Panc1 (cell line): ENCODE data around the gene DUS1L. TPM values are rescaled to one million over a fixed set of nuclear protein-coding genes. Genes with fewer than 3 reads are reported as not detected.

Experiments used
- ATAC-seq: fragments of 200-7000 bp; cut with Tn5 transposase; 2 replicates; pipeline ENCODE4 v1.9.1; 2020; ENCODE audit warnings: mild to moderate bottlenecking, moderate library complexity
- BruUV-seq: library from RNA; stranded (reverse); fragments of 400-500 nt; replicated peaks from 2 replicates; lab custom pipeline; 2021; lab: Mats Ljungman, UMichigan
- CTCF ChIA-PET: fragments of 300-600 bp; sonication (Branson Sonifier 250); formaldehyde crosslinking; loops from one replicate; lab custom pipeline; 2022; ENCODE audit warnings: antibody characterized with exemption; lab: Charles Lee
- POLR2A ChIA-PET: fragments of 300-600 bp; sonication (Branson Sonifier 250); formaldehyde crosslinking; loops from one replicate; lab custom pipeline; 2022; ENCODE audit warnings: antibody characterized with exemption; lab: Charles Lee
- DNase-seq: peaks from one replicate; pipeline ENCODE4 v3.0.0-alpha.2; 2010; ENCODE audit warnings: low read depth, low spot score
- H3K27ac ChIP-seq: 2 replicates; pipeline ENCODE4 v1.5.1; 2011; ENCODE audit warnings: mild to moderate bottlenecking, low read length, inconsistent platforms
- H3K27me3 ChIP-seq: fragments of 200-500 bp; sonication (Bioruptor generic); 2 replicates; pipeline ENCODE4 v1.6.0; 2014; ENCODE audit warnings: low read length, inconsistent platforms; ENCODE audit not compliant: control insufficient read depth, insufficient read depth
- H3K36me3 ChIP-seq: fragments of 200-500 bp; sonication (Bioruptor generic); 2 replicates; pipeline ENCODE4 v1.5.1; 2014; ENCODE audit warnings: inconsistent platforms, mild to moderate bottlenecking, low read length, moderate library complexity; ENCODE audit not compliant: control insufficient read depth, insufficient read depth
- H3K4me1 ChIP-seq: 2 replicates; pipeline ENCODE4 v1.5.1; 2011; ENCODE audit warnings: inconsistent platforms, mild to moderate bottlenecking, low read length, moderate library complexity; ENCODE audit not compliant: control insufficient read depth, insufficient read depth
- H3K4me3 ChIP-seq, 2 experiments: 2 replicates each; pipeline ENCODE4 v1.5.1; 2011 to 2012; ENCODE audit warnings: low read depth in 2 of 2, low read length in 2 of 2, mild to moderate bottlenecking in 2 of 2, inconsistent platforms in 1 of 2, moderate library complexity in 1 of 2
- H3K9me3 ChIP-seq: fragments of 200-500 bp; sonication (Bioruptor generic); 2 replicates; pipeline ENCODE4 v1.5.1; 2014; ENCODE audit warnings: low read depth, mild to moderate bottlenecking, inconsistent platforms, low read length, moderate library complexity; ENCODE audit not compliant: control insufficient read depth, insufficient read depth
- POLR2AphosphoS5 ChIP-seq: IDR thresholded peaks from 2 replicates; pipeline ENCODE4 v1.6.1; 2012; ENCODE audit warnings: mild to moderate bottlenecking, low read depth, low read length, moderate library complexity
- SIN3A ChIP-seq: IDR thresholded peaks from 2 replicates; pipeline ENCODE4 v1.6.1; 2012; ENCODE audit warnings: low read depth, mild to moderate bottlenecking, low read length, moderate library complexity, borderline replicate concordance; ENCODE audit not compliant: insufficient read depth
- TCF7L2 ChIP-seq: IDR thresholded peaks from 2 replicates; pipeline ENCODE4 v1.6.1; 2011; ENCODE audit warnings: mild to moderate bottlenecking, low read depth, low read length, inconsistent platforms
- in situ Hi-C: cut with HindIII; loops from 2 replicates; pipeline ENCODE4 v1.10.0; 2016; ENCODE audit warnings: low sequenced_read_pairs, low pct_unique_long_range_greater_than_20kb
- intact Hi-C: fragments of 100-400 bp; cut with micrococcal nuclease; formaldehyde crosslinking; loops from one replicate; pipeline ENCODE4 v1.10.0; 2022; ENCODE audit not compliant: unreplicated experiment
- total RNA-seq: library from RNA; stranded (reverse); gene quantifications from one replicate; pipeline ENCODE4 v1.2.1, GENCODE V29; 2021; ENCODE audit not compliant: unreplicated experiment
- TF ChIP-seq, protein P1 (sequence below), 2 experiments: IDR thresholded peaks; 2 replicates each; pipeline ENCODE4 v1.6.1; 2011 to 2012; ENCODE audit warnings: low read depth in 2 of 2, control low read depth in 1 of 2, low read length in 1 of 2, mild to moderate bottlenecking in 1 of 2, moderate library complexity in 1 of 2; ENCODE audit not compliant: insufficient read depth in 1 of 2
- TF ChIP-seq, protein P2 (sequence below): fragments of 450-650 bp; IDR thresholded peaks from 2 replicates; pipeline ENCODE4 v1.5.1; 2017; ENCODE audit warnings: mild to moderate bottlenecking

Gene DUS1L
- total RNA-seq, 1 experiment from 2014 or later, result 115 TPM

DNA sequence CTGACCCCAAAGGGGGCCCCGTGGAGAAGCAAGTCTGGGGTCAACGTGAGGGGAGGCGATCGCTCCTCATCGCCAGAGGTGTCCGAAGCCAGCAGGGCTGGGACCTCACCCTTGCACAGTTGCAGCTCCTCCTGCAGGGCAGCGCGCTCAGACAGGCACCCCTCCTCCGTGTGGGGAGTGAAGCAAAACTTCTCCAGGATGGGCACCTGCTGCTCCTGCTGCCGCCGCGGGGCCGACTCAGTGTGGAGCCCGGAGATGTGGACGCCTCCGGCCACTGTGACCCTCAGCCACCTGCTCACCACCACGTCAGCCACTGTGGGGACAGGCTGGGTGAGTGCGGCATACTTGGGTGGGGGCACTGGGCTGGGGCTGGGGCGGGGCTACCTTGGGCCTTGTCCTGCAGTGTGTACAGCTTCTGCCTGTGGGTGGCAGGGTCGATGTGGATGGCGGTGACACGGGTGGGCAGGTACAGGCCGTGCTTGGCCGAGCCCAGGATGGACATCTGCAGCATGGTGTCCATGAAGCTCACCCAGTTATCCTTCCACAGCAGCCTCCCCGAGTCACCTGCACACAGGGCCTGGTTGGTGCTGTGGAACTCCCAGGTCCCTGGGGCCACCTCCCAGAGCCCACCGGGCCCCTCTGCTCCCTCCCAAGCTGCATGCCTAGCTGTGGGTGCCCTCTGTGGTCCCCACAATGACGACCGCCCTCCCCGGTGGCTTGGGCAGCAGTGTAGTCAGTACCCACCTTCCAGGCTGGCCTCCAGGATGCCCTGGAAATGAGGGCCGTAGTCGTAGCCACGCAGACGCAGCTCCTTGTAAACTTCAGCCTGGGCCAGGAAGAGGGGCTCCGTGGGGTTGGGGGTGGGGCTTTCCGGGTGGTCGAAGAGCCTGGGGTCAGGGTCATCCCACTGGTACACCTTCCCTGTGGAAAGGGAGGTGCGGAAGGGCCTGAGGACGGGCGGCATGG lies 21.6 kb upstream of the DUS1L start:
- Histone ChIP-seq H3K27me3 (no peaks in the 10 kb centered on the region), H3K36me3 (peaks cover 34% of the 10 kb centered on the region), H3K27ac (no peak overlapping the region), H3K4me3 (no peak overlapping the region), H3K4me1 (no peaks in the 10 kb centered on the region), H3K9me3 (no peaks in the 10 kb centered on the region)
- no TSS peak for BruUV-seq
- in situ Hi-C loops, result no loop called here
- TF ChIP-seq, protein P1, sequence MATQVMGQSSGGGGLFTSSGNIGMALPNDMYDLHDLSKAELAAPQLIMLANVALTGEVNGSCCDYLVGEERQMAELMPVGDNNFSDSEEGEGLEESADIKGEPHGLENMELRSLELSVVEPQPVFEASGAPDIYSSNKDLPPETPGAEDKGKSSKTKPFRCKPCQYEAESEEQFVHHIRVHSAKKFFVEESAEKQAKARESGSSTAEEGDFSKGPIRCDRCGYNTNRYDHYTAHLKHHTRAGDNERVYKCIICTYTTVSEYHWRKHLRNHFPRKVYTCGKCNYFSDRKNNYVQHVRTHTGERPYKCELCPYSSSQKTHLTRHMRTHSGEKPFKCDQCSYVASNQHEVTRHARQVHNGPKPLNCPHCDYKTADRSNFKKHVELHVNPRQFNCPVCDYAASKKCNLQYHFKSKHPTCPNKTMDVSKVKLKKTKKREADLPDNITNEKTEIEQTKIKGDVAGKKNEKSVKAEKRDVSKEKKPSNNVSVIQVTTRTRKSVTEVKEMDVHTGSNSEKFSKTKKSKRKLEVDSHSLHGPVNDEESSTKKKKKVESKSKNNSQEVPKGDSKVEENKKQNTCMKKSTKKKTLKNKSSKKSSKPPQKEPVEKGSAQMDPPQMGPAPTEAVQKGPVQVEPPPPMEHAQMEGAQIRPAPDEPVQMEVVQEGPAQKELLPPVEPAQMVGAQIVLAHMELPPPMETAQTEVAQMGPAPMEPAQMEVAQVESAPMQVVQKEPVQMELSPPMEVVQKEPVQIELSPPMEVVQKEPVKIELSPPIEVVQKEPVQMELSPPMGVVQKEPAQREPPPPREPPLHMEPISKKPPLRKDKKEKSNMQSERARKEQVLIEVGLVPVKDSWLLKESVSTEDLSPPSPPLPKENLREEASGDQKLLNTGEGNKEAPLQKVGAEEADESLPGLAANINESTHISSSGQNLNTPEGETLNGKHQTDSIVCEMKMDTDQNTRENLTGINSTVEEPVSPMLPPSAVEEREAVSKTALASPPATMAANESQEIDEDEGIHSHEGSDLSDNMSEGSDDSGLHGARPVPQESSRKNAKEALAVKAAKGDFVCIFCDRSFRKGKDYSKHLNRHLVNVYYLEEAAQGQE (IDR thresholded peaks at IDR 0.05; ENCODE audit: insufficient read depth in 1 of 2, low read depth in 2 of 2, low read length in 1 of 2), result no peak
- TF ChIP-seq TCF7L2 (no peak), POLR2AphosphoS5 (no peak), SIN3A (no peak)
- TF ChIP-seq, protein P2, sequence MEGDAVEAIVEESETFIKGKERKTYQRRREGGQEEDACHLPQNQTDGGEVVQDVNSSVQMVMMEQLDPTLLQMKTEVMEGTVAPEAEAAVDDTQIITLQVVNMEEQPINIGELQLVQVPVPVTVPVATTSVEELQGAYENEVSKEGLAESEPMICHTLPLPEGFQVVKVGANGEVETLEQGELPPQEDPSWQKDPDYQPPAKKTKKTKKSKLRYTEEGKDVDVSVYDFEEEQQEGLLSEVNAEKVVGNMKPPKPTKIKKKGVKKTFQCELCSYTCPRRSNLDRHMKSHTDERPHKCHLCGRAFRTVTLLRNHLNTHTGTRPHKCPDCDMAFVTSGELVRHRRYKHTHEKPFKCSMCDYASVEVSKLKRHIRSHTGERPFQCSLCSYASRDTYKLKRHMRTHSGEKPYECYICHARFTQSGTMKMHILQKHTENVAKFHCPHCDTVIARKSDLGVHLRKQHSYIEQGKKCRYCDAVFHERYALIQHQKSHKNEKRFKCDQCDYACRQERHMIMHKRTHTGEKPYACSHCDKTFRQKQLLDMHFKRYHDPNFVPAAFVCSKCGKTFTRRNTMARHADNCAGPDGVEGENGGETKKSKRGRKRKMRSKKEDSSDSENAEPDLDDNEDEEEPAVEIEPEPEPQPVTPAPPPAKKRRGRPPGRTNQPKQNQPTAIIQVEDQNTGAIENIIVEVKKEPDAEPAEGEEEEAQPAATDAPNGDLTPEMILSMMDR, result no peak
- intact Hi-C loops, result no loop called here
- ChIA-PET POLR2A (no interaction called here), CTCF (interaction anchor here (0.7 to 1.2 kb wide), 2 partner anchors 39 to 50 kb away, joined by 3 read pairs; partner anchors contain the start of gene DCXR)
- no peak for DNase-seq
- no peak for ATAC-seq

DNA sequence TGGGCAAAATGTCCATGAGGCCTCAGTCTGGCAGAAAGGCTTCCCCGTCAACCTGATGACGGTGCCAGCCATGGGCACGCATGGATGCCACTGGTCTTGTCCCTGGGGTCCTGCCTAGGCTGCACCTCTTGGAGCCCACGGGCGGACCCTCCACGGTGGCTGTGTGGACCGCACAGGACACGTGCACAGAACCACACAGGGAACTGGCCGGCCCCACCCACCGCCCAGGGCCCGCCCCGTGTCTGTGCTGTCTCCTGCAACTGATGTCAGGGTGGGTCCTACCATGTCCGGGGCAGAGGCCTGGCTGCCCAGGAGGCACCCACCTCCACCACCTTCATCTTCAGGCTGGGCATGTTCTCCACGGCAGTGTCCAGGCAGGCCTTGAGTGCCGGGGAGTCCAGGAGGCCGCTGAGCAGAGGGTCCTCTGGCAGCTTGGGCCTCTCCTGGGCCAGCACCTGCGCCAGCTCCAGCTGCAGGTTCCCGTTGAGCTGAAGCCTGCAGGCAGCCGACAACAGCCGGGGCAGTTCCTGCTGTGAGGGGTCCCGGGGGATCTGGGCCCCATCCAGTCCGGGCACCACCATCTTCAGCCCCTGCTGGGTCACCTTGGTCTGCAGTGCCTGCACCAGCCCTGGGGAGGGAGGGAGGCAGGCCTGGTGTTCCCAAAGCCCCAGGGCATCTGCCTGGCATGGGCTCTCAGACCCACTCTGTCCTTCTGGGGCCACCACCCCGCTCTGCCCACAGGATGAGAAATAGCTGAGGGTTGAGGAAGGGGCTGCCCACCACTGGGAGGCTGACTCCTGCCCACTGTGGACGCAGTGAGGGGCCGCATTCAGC lies 20.5 kb upstream of the DUS1L start:
- DNase-seq, result no peak
- Histone ChIP-seq H3K4me3 (no peak overlapping the region), H3K36me3 (peaks cover 26% of the 10 kb centered on the region), H3K4me1 (no peaks in the 10 kb centered on the region), H3K27ac (no peak overlapping the region), H3K27me3 (no peaks in the 10 kb centered on the region), H3K9me3 (no peaks in the 10 kb centered on the region)
- intact Hi-C loops (no loop called here), in situ Hi-C loops (no loop called here)
- no TSS peak for BruUV-seq
- TF ChIP-seq POLR2AphosphoS5, result no peak
- TF ChIP-seq, protein P2, result no peak
- TF ChIP-seq, protein P1 (IDR thresholded peaks at IDR 0.05; ENCODE audit: insufficient read depth in 1 of 2, low read depth in 2 of 2, low read length in 1 of 2), result no peak
- no peak for ATAC-seq
- POLR2A ChIA-PET, result no interaction called here
- CTCF ChIA-PET, result no interaction called here
